ENCODE measurements around the gene GINS3.

GINS3 gene

GRCh38 chr16:58430718-58431117 is 38.4 kb downstream of the GINS3 start:
- Histone ChIP-seq H2AFZ (ENCODE audit: low read length) (no peak overlapping the region), H3K9me2 (replicated peaks; ENCODE audit: low read depth, low read length) (no peaks in the 10 kb centered on the region), H3K4me3 (ENCODE audit: low read length, poor library complexity, severe bottlenecking) (no peak overlapping the region), H3K27me3 (ENCODE audit: insufficient read depth, low read length, poor library complexity, severe bottlenecking) (no peaks in the 10 kb centered on the region), H3K36me3 (ENCODE audit: insufficient read depth, low read length) (no peaks in the 10 kb centered on the region), H3K9me3 (ENCODE audit: insufficient read depth, low read depth, low read length) (no peaks in the 10 kb centered on the region), H3F3A (ENCODE audit: low read depth) (peaks cover 2% of the 10 kb centered on the region; the same call in 1 of the 2 replicates), H3K9ac (ENCODE audit: low read depth, low read length, poor library complexity, severe bottlenecking) (no peak overlapping the region), H4K20me1 (ENCODE audit: insufficient read depth, low read length, poor library complexity, severe bottlenecking) (no peaks in the 10 kb centered on the region), H3K4me1 (ENCODE audit: insufficient read depth, low read length, poor library complexity, severe bottlenecking) (peaks cover 20% of the 10 kb centered on the region), H3K4me2 (ENCODE audit: low read depth, low read length, poor library complexity, severe bottlenecking) (no peak overlapping the region), H3K79me2 (ENCODE audit: insufficient read depth, low read length) (no peaks in the 10 kb centered on the region)
- TF ChIP-seq CTCF (conservative IDR thresholded peaks at IDR 0.05; ENCODE audit: low read length): no peak

- Histone ChIP-seq H3K4me1 (ENCODE audit: insufficient read depth, low read length, poor library complexity, severe bottlenecking) (peaks cover 4% of the 10 kb centered on the region), H3K27me3 (ENCODE audit: insufficient read depth, low read length, poor library complexity, severe bottlenecking) (no peaks in the 10 kb centered on the region), H2AFZ (ENCODE audit: low read length) (no peak overlapping the region), H4K20me1 (ENCODE audit: insufficient read depth, low read length, poor library complexity, severe bottlenecking) (no peaks in the 10 kb centered on the region), H3K9me2 (replicated peaks; ENCODE audit: low read depth, low read length) (no peaks in the 10 kb centered on the region), H3K9ac (ENCODE audit: low read depth, low read length, poor library complexity, severe bottlenecking) (no peak overlapping the region), H3K36me3 (ENCODE audit: insufficient read depth, low read length) (no peaks in the 10 kb centered on the region), H3K4me2 (ENCODE audit: low read depth, low read length, poor library complexity, severe bottlenecking) (no peak overlapping the region), H3K9me3 (ENCODE audit: insufficient read depth, low read depth, low read length) (no peaks in the 10 kb centered on the region), H3K4me3 (ENCODE audit: low read length, poor library complexity, severe bottlenecking) (no peak overlapping the region), H3F3A (ENCODE audit: low read depth) (no peaks in the 10 kb centered on the region), H3K79me2 (ENCODE audit: insufficient read depth, low read length) (no peaks in the 10 kb centered on the region)
- TF ChIP-seq EZH2phosphoT487 (IDR thresholded peaks at IDR 0.05; ENCODE audit: borderline replicate concordance) (no peak), CTCF (conservative IDR thresholded peaks at IDR 0.05; ENCODE audit: low read length) (no peak)
Observed at GRCh38 chr16:58433569-58433951, 41.3 kb downstream of the GINS3 start.

- H3K36me3 ChIP-seq (ENCODE audit: insufficient read depth, low read length): no peaks in the 10 kb centered on the region
- no peaks in the 10 kb centered on the region for H3K79me2 ChIP-seq (ENCODE audit: insufficient read depth, low read length)
- H4K20me1 ChIP-seq (ENCODE audit: insufficient read depth, low read length, poor library complexity, severe bottlenecking): no peaks in the 10 kb centered on the region
- H3K4me2 ChIP-seq (ENCODE audit: low read depth, low read length, poor library complexity, severe bottlenecking): no peak overlapping the region
- H2AFZ ChIP-seq (ENCODE audit: low read length): no peak overlapping the region
- TF ChIP-seq CTCF (conservative IDR thresholded peaks at IDR 0.05; ENCODE audit: low read length) (peak; percentile 51), EZH2phosphoT487 (IDR thresholded peaks at IDR 0.05; ENCODE audit: borderline replicate concordance) (no peak)
- no peaks in the 10 kb centered on the region for H3K9me2 ChIP-seq (replicated peaks; ENCODE audit: low read depth, low read length)
- H3K9me3 ChIP-seq (ENCODE audit: insufficient read depth, low read depth, low read length): no peaks in the 10 kb centered on the region
- no peaks in the 10 kb centered on the region for H3F3A ChIP-seq (ENCODE audit: low read depth)
- no peak overlapping the region for H3K4me3 ChIP-seq (ENCODE audit: low read length, poor library complexity, severe bottlenecking)
- no peaks in the 10 kb centered on the region for H3K27me3 ChIP-seq (ENCODE audit: insufficient read depth, low read length, poor library complexity, severe bottlenecking)
- H3K4me1 ChIP-seq (ENCODE audit: insufficient read depth, low read length, poor library complexity, severe bottlenecking): peaks cover 4% of the 10 kb centered on the region
- H3K9ac ChIP-seq (ENCODE audit: low read depth, low read length, poor library complexity, severe bottlenecking): no peak overlapping the region
Observed at GRCh38 chr16:58435779-58436178, 43.5 kb downstream of the GINS3 start.

Measured in Loucy (cell line).